ENCODE measurements around the gene SLC2A6. TPM values are rescaled to one million over a fixed set of nuclear protein-coding genes. Genes with fewer than 3 reads are reported as not detected.

The SLC2A6 gene
- total RNA-seq, 1 experiment from 2014 or later = 7.6 TPM

DNA sequence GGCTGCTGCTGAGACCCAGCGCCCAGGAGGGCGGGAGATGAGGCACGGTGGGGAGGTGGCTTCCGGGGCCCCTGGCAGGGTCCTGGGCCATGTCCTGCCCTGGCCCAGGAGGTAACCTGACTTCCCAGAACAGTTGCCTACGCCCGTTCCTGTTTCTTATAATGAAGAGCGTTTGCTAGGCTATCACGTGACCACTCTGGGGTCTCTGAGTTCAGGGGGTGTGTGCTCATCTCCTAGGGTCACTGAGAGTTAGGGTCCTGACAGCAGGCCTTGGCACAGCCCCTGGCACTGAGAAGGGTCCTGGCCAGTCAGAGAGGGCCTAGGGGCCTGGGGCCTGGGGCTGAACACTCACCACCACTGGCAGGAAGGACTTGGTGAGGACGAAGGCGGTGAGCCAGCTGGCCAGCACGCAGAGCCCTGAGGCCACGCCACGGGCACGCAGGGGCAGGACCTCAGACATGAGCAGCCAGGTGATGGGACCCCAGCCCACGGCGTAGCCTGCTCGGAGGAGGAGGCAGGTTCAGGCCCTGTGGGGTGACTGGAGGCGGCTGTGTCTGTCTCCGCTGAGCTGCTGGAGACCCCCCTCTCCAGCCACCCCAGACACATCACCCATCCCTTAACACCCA, 6.0 kb downstream of the SLC2A6 start:
- DNase-seq = no peak
- Histone ChIP-seq H3K9me3 (no peaks in the 10 kb centered on the region), H3K27me3 (no peaks in the 10 kb centered on the region), H3K36me3 (no peaks in the 10 kb centered on the region), H3K4me3 (no peak overlapping the region)

DNA sequence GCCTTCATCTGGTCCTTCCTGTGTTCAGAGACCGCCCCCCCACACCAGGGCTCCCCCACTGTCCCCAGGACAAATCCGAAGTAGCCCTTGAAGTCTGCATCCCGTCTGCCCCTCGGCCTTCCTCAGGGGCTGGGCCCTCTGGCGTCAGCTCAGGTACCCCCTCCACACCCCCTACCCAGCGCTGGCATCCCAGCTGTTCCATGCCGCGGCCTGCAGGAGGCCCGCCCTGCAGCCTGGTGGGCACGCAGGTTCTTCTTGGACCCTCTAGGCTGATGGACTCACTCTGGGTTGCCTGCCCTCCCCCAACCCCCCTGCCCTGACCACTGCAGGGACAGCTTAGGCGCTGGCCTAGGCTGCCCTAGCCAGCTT, 6.6 kb downstream of the SLC2A6 start:
- Histone ChIP-seq H3K4me3 (no peak overlapping the region), H3K9me3 (no peaks in the 10 kb centered on the region), H3K27me3 (no peaks in the 10 kb centered on the region), H3K36me3 (no peaks in the 10 kb centered on the region)
- DNase-seq = no peak

DNA sequence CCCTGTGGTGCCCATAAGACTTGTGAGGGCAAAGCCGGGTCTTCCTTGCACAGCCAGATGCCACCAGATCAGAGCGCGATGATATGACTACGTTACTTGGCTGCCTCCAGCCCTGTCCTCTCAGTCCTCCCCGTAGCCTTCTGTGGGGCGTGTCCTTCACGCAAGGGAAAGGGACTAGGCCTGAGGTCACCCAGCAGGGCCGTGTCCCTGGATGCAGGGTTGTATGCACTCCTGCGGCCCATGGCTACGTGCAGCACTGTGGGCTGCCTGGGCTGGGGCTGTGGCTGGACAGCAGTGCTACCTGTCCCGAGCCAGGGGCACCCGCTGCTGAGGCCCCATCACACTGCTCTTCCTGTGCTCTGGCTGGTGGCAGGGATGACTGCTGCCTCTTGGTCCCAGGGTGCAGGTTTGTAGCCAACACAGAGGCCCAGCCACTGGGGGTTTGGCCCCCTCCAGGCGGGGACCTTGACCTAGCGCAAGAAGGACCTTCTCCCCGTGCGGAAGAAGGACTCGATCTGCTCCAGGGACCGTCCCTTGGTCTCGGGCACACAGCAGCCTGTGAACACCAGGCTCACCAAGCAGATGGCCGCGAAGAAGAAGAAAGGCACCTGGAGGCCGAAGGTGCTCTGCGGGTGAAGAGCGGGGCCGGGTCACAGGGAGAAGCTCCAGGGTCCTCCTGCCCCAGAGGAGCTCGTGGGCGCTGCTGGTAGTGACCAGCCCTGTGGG, 7.2 kb downstream of the SLC2A6 start:
- H3K4me3 ChIP-seq = no peak overlapping the region
- H3K9me3 ChIP-seq = no peaks in the 10 kb centered on the region
- no peak for DNase-seq
- no peaks in the 10 kb centered on the region for H3K36me3 ChIP-seq
- H3K27me3 ChIP-seq = no peaks in the 10 kb centered on the region

DNA sequence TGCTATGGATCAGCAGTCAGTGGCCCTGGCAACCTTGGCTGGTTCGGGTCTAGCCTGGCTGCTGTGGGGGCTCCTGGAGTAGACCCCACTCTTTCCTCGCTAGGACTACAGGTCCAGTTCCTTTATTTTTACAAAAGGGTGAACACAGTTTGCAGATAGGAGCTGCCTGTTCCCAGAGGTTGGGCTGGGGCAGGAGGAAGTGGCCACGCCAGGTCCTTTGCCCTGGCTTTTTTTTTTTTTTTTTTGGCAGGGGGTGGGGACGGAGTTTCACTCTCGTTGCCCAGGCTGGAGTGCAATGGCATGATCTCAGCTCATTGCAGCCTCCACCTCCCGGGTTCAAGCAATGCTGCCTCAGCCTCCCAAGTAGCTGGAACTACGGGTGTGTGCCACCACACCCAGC, 7.9 kb downstream of the SLC2A6 start:
- DNase-seq = no peak

DNA sequence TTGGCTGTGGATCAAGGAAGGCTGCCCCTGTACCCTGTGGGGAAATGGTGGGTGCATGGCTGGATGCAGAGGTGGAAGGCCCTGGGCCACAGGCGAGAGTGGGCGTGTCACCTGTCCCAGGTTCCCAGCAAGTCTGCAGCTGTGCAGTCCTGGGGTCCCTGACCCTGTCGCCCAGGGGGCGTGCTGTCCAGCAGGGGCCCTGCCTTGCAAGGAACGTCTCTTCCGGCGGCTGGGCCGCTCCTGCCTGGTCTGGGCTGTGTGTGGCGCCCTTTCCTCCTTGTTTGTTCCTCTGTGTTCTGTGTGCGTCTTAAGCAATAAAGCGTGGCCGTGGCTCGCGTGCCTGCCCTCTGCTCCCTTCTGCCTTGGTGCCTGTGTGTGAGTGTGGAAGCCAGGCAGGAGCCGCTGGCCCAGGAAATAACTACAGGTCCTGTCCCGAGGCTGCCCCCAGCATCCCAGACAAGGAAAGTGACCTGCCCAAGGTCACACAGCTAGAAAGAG, 8.4 kb downstream of the SLC2A6 start:
- no peak overlapping the region for H3K4me3 ChIP-seq
- DNase-seq = no peak
- H3K36me3 ChIP-seq = no peaks in the 10 kb centered on the region
- no peaks in the 10 kb centered on the region for H3K27me3 ChIP-seq
- no peaks in the 10 kb centered on the region for H3K9me3 ChIP-seq

More for the DNA sequence above, 7.9 kb downstream of the SLC2A6 start:
- Histone ChIP-seq H3K4me3 (no peak overlapping the region), H3K27me3 (no peaks in the 10 kb centered on the region), H3K36me3 (no peaks in the 10 kb centered on the region), H3K9me3 (no peaks in the 10 kb centered on the region)

DNA sequence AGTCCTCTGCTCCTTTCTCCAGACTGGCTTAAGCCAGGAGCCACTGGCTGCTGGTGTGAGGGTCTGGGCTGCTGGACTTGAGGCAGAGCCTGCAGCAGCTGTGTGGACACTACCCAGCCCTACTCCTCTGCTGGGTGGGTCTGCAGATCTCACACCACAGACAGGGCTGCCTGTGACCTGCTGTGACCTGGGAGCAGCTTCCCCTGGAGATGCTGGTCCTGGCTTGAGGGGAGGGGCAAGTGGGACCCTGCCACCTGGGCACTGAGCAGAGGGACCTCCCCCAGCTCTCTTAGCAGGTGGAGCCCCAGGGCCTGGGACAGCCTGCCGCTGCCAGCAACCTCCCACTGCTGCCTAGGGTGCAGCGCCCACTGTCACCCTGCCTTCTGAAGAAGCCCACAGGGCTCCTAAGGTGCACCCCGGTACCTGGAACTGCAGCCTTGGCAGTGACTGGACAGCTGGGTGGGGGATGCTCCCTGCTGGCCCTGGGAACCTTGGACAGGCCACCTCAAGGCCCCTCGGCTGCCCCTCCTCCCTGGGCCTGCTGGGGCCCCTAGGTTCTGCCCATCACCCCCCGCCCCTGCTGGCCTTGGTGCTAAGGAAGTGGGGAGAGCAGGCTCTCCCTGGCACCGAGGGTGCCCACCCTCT, 10.0 kb downstream of the SLC2A6 start:
- H3K36me3 ChIP-seq = no peaks in the 10 kb centered on the region
- no peaks in the 10 kb centered on the region for H3K9me3 ChIP-seq
- no peak for DNase-seq
- H3K27me3 ChIP-seq = no peaks in the 10 kb centered on the region
- no peak overlapping the region for H3K4me3 ChIP-seq

DNA sequence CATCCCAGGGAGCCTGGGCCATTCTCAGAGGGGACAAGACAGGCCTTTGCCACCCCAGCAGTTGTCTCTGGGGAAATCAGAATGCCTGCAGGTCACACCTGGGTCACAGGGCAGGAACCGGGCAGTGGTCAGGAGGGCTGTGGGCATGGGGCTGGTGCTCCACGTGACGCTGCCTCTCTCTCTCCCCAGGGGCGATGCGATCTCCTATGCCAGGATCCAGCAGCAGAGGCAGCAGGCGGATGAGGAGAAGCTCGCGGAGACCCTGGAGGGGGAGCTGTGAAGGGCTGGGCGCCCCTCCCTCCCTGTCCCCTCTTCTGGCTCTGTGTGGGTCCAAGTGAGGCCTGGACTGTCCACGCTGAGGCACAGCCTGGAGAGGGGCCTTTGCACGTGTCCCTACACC, 10.5 kb downstream of the SLC2A6 start:
- no peaks in the 10 kb centered on the region for H3K27me3 ChIP-seq
- H3K4me3 ChIP-seq = no peak overlapping the region
- no peaks in the 10 kb centered on the region for H3K36me3 ChIP-seq
- no peaks in the 10 kb centered on the region for H3K9me3 ChIP-seq
- no peak for DNase-seq

DNA sequence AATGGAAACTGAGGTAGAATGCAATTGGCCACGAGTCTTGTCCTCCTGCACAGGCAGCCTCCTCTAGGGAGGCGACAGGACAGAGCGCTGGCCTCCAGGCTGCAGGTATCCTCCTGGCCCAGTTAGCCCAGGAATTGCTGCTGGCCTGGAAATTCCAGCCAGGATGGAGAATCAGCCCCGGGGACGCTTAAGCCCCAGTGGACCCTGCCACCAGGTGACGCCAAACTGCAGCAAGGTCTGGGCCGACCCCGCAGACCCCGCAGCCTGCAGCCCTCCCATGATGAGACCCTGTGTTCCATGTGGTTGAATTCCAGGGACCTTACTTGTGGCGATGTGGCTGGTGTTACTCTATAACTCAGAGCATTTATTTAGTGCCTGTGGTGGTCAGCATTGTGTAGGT, 11.8 kb downstream of the SLC2A6 start:
- Histone ChIP-seq H3K27me3 (no peaks in the 10 kb centered on the region), H3K36me3 (no peaks in the 10 kb centered on the region), H3K9me3 (no peaks in the 10 kb centered on the region), H3K4me3 (no peak overlapping the region)
- no peak for DNase-seq

DNA sequence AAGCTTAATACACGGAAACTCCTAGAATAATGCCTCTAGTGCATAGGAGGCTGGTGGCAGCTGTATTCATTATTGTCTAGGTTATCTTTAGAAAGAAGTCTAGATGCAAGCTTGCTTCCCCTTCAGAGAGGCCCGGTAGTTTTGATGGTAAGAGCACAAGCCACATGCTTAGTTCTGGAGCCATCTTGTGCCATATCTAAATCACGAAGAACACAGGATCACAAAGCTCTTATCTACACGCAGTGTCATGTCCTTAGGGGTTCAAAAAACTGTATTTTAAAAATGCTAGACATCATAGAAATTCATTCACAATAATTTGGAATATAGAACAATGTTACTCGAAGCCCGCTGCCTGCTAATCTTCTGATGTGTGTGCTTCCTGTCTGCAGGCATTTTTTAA, 12.9 kb downstream of the SLC2A6 start:
- H3K27me3 ChIP-seq = no peaks in the 10 kb centered on the region
- no peaks in the 10 kb centered on the region for H3K9me3 ChIP-seq
- H3K36me3 ChIP-seq = no peaks in the 10 kb centered on the region
- no peak for DNase-seq
- no peak overlapping the region for H3K4me3 ChIP-seq

DNA sequence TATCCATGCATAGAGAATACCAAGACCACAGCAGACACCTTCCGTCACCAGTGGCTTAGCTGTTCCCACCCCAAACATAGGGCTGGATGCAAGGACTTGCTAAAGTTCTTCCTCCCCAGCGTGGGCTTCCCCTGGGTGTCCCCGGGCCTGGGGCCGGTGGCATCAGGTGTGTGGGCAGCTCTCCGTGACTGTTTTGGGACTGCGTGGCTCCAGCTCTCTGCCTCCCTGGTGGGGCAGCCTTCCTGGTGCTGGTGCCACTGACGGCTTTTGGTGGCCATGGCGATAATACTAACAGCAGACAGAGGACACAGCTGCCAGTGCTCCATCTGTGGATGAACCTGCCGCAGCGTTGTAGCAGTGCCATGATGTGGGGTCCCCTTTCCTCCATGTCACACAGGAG, 14.3 kb downstream of the SLC2A6 start:
- Histone ChIP-seq H3K27me3 (no peaks in the 10 kb centered on the region), H3K9me3 (no peaks in the 10 kb centered on the region), H3K36me3 (no peaks in the 10 kb centered on the region), H3K4me3 (no peak overlapping the region)
- DNase-seq = no peak

DNA sequence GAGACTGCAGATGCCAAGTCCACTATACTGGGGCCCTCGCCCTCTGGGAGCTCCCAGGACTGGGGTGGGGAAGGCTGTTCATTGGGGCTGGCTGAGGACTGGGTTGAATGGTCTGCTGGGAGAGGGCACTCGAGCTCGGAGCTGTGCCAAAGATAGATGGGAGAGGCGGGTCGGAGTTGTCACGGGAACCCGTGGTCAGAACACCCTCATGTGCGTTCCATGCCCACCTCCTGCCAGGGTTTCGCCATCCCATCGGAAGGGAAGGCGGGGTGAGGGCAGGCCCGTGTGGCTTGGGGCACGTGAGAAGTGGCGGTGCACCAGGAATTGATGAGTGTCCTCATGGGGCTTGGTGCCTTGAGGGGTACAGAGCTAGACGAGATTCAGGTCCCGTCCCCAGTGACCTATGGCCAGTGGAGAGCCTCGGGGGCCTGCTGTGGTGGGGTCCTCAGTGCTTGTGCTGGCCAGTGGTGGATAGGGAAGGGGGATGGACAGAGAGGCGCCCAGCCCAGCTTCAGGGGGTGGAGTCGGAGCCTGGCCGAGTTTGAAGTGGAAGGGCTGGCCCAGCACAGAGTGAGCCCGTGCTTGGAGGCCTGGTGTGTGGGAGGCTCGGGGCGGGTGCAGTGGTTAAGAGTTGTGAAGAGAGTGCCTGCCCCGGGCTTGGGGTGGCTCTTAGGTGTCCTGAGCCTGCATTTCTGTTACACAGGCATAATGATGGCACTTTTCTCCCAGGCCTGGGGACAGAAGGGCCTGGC, 14.9 kb downstream of the SLC2A6 start:
- Histone ChIP-seq H3K27me3 (no peaks in the 10 kb centered on the region), H3K36me3 (no peaks in the 10 kb centered on the region), H3K4me3 (no peak overlapping the region), H3K9me3 (no peaks in the 10 kb centered on the region)
- no peak for DNase-seq

DNA sequence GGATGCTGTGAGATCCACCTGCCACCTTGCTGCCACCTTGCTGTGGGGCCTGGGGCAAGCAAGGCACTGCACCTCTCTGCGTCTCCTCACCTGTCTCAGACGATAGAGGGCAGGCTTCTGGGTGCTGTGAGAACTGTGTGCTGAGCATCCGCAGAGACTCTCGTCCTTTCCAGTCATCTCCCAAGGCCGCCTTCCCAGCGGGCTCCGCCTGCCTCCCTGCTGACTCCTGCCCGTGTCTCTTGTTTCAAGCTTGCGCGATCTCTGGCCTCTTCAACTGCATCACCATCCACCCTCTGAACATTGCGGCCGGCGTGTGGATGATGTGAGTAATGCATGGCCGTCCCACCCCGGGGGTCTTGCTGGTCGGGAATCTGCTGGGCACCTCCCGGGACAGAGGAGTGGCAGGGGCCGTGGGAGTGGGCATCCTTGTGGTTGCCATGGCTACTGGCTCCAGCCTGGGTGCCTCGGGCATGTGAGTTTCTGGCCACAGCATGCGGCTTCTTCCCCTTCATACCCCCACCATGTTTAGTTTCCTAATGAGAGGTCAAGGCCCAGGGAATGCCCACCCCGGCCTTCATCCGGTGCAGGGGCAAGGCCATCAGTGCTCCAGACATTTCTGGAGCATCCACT, 15.6 kb downstream of the SLC2A6 start:
- no peak overlapping the region for H3K4me3 ChIP-seq
- H3K36me3 ChIP-seq = no peaks in the 10 kb centered on the region
- H3K9me3 ChIP-seq = no peaks in the 10 kb centered on the region
- no peaks in the 10 kb centered on the region for H3K27me3 ChIP-seq
- DNase-seq = no peak

DNA sequence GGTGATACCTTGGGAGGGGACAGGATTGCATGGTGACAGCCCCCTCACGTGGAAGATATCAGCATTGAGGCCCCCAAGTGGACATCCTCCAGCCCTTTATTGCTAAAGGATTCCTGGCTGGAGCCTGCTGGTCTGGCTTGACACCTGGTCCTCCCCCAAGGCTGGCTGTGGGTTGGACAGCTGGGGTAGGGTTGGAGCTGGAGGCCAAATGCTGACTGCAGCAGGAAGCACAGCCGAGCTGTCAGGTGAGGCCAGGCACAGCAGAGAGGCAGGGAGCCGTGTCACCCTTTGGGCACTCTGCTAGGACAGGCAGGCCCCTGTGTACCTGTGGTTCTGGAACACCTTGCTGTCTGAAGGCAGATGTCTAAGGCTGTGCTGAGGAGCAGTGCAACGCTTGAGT, 16.9 kb downstream of the SLC2A6 start:
- Histone ChIP-seq H3K36me3 (no peaks in the 10 kb centered on the region), H3K4me3 (no peak overlapping the region), H3K27me3 (no peaks in the 10 kb centered on the region), H3K9me3 (no peaks in the 10 kb centered on the region)
- no peak for DNase-seq

DNA sequence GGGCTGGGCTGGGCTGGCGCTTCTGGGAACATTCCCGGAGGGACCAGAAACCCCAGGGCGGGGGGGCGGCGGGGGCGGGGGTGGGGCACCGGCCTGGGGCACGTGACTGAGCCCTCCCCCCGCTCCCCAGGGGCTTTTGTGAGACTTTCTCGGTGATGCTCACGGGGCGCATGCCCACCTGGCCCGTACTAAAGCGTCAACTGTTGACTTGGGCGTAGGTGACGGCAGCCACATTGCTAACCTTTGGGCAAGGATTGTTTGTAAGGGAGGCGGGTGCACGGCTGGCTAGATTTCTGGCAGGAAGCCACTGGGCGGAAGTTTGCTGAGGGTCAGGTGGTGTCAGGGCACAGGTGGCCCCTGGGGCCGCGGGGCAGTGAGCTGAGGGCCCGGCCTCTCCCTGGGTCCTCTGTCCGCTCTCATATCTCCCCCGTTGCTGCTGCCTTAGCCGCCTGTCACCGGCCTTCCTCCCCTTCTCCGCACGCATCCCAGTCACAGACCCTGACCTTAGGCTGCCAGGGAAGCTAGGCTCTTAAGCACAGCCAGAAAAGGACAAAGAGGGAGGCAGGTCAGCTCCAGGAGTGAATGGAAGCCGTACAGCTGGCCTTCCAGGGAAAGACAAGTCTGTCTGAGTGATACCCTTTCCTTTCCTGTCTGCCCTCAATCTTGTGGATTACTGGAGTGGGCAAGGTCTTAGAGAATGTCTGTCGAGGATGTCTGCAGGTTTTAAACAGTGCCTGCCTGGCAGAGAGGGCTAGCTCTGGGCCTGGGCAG, 18.3 kb downstream of the SLC2A6 start:
- H3K4me3 ChIP-seq = peak overlapping the region; percentile 81
- no peaks in the 10 kb centered on the region for H3K27me3 ChIP-seq
- no peak for DNase-seq
- no peaks in the 10 kb centered on the region for H3K36me3 ChIP-seq
- H3K9me3 ChIP-seq = no peaks in the 10 kb centered on the region

DNA sequence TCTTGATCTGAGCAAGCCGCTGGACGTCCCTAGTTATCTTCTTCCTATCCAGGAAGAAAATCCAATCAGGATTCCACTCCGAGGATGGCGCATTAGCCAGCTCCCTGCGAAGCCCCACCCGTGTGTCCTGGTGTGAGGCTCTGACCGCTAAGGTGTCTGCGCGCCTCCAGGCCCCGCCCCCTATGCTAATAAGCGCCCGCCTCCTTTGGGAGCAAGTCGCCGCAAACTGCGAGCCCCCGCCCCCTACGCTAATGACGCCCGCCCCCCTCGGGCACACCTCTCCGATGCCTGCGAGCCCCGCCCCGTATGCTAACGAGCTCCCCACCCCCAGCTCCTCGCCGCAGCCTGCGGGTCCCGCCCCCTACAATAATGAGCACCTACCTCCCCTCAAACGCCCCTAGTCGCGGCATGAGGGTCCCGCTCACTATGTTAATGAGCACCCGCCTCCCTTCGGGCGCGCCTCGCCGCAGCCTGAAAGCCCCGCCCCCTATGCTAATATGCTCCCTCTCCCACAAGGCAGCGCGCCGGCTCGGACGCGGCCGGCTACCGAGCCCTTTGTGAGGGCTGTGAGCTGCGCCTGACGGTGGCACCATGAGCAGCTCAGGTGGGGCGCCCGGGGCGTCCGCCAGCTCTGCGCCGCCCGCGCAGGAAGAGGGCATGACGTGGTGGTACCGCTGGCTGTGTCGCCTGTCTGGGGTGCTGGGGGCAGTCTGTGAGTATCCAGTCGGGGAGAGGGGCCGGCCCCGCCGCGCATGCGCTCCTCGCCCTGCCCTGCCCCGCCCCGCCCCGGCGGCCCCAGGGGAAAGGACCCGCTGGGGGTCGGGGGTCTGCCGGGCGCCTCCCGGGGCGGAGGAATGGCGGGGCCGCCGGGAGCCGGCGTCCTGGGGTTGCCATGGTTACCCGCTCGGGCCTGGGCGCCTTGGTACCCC, 19.2 kb downstream of the SLC2A6 start, which contains the start of gene CACFD1:
CACFD1 (plus strand) TSS at position 503 of the 929 bp plus-strand sequence; CDS start at position 592, 89 bp downstream.
- Histone ChIP-seq H3K9me3 (no peaks in the 10 kb centered on the region), H3K4me3 (peak within 1 kb of the TSS; percentile 81), H3K36me3 (no peaks in the 10 kb centered on the region), H3K27me3 (no peaks in the 10 kb centered on the region)
- DNase-seq = peak; percentile 94

All from MG63 (cell line).